Left forelimb (tissue), 1 donor: ENCODE results near the gene KCP.

Source experiments
- DNase-seq: peaks from one replicate; pipeline ENCODE4 v3.0.0-alpha.2; 2018; ENCODE audit warnings: low spot score

The KCP gene

DNA sequence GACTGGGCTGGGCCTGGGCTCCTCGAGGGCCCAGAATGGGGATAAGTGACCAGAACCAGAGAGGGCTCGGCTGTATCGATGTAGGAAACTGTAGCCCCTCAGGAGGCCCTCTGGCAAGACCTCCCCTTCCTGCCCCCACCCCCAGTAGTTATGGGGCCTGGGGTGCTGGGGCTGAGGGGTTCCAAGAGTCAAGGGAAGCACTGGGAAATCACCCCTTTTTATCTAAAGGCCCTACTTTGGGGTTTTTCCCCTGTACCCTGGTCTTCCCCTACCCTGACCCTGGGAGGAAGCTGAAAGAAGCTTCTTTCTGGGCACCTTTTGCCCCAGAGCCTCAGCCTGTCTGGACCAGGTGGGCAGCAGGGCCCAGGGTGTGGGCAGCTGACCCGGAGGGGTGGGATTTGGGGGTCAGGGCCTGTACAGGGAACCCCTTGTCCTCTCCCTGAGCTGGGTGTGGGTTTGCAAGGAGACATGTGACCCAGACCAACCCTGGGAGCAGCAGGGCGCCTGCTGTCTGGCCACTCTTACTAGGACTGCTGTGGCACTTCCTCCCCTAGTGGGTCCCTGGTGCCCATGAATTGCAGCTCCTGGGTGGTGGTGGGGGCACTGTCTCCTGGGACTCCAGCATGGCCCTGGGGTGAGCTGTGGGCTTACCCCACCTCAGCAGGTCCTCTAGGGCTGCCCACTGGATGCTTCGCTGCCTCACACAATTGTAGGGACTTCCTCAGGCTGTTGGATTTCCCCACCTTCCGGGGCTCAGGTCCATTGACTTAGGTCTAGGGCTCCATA lies 28.8 kb upstream of the KCP start:
- no peak for DNase-seq

- DNase-seq = no peak
These were observed 28.1 kb upstream of the KCP start for GRCh38 chr7:128938544-128939074.

- DNase-seq = no peak
These were observed 27.4 kb upstream of the KCP start, which contains the start of gene IRF5 for GRCh38 chr7:128937647-128938543. TSS of gene IRF5 (plus strand) at chr7:128937927. CDS start at chr7:128942082, 4,155 bp downstream.

GRCh38 chr7:128937271-128937646 lies 26.8 kb upstream of the KCP start:
- no peak for DNase-seq

DNA sequence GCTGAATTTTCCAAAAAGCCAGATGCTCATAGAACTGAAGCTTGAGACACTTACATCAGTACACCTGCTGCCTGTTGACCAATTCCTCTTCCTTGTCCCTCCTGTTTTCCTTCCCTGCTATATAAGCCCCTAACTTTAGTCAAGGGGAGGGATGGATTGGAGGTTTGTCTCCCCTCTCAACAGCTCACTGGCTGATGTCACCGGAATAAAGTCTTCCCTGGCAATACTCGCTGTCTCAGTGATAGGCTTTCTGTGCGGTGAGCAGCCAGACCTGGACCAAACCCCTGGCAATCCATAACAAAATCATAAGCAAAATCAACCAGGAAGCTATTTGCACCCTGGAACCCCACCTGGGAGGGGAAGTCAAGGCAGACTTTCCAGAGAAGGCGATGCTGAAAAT lies 26.3 kb upstream of the KCP start:
- DNase-seq = no peak

GRCh38 chr7:128935342-128935730 lies 24.8 kb upstream of the KCP start:
- DNase-seq = no peak

DNA sequence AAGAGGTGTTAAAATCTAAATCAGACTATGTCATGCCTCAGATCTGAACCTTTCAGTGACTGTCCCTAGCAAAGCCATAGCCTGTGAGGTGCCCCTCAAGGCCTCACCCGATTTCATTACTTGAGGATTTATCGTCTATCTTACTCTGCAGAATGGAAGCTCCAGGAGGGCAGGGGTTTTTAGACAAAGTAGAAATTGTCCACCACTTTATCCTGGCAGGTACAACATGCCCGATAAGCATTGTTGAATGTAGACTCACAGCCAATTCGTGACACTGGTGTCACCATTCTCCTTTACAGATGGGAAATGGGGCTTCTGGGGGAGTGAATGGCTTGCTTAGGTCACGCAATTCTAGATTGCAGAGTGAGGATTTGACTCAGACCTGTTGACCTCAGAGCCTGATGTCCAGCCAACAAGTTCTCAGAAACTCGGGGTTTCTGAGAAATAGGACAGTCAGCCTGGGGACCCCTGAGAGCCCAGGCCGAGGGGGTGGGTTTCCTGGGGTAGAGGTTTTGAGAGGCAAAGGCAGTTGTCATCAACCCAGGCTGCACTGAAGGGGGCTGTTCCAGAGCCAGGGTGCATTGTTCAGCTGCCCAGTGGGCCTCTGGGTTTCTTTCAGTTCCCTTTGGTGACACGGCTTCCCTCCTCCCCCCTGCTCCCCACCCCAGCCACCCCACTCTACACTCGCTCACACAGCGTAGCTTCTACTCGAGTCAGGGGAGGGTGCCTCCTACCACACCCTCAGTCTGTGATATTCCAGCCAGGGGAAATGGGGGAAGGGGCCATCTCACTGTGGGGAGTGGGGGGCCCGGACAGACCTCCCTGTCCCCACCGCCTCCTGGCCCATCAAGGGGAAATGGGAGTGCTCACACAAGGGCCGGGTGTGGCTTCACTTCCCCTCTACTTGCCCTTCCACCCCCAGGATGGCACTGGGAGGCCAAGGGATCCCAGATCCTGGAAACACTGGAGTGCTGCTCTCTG lies 24.1 kb upstream of the KCP start:
- DNase-seq = no peak

DNA sequence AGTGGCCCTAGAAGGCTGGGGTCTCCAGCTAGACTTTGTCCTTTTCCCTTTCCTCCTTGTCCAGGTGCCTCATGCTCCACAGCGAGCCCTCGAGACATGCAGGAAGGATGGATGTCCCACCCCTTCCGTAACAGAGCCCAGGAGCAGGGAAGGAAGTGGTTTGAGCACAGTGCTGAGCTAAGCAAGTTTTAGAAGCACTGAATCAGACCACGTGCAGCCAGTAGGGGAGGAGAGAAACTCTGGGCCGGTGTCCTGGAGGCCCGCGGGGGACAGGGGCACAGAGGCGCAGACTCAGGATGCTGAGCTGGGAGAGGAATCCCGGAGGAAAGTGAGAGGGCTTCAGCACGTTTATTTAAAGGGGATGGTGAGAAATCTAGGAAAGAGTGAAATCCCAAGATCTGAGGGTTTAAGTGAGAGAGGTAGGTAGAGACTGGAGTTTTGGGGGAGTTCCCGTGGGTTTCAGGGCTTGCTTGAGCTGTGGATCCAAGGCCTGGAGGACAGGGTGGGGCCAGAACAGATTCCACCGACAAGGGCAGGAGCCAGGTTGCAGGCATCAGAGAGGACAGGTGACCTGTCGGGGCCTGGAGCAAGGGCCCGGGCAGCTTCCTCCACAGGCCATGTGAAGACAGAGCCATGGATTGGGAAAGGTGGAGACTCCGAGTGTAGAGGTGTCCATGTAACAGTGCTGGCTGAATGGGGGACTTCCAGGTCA lies 22.8 kb upstream of the KCP start:
- DNase-seq = no peak

GRCh38 chr7:128932862-128933179 lies 22.3 kb upstream of the KCP start:
- DNase-seq = peak; percentile 45

DNA sequence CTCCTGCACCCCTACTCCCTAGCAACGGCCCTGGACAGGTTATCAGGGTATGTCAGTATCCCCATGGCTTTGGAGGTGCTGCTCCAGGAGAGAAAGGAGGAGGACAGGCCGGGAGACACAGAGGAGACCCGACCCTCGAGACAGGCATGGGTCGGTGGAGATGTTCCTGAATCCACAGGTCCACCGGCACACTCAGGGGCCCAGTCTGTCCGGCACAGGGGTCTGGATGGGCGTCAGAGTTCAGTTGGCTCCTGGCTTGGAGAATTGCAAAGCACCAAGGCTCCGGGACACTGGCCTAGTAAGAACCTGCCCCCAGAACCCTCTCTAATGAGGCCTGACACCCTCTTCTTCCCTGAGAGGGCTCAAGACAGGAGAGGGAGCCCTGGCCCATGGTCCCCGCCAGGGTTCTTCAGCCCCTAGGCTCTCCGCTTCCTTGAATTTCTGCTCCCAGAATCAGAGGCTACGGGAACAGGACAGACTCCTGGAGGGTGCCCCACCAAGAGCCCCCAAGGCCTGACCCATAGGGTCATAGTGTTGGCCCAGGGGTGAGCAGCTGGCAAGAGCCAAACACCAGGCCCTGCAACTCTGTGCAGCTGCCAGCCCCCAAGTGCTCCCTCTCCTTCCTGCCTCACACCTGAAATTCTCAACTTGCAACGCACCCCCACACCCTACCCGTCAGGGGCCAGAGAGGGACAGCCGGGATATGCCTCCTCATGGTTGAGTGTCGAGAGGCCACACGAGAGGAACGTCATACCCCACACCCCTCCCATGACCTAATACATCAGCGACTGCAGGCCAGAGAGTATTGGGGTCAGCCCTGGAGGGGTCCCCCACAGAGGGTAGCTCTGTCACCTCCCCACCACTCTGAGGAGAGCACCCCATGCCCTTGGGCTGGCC lies 21.7 kb upstream of the KCP start:
- DNase-seq = peak; percentile 49

GRCh38 chr7:128931190-128931798 lies 20.8 kb upstream of the KCP start:
- DNase-seq = peak; percentile 55

DNA sequence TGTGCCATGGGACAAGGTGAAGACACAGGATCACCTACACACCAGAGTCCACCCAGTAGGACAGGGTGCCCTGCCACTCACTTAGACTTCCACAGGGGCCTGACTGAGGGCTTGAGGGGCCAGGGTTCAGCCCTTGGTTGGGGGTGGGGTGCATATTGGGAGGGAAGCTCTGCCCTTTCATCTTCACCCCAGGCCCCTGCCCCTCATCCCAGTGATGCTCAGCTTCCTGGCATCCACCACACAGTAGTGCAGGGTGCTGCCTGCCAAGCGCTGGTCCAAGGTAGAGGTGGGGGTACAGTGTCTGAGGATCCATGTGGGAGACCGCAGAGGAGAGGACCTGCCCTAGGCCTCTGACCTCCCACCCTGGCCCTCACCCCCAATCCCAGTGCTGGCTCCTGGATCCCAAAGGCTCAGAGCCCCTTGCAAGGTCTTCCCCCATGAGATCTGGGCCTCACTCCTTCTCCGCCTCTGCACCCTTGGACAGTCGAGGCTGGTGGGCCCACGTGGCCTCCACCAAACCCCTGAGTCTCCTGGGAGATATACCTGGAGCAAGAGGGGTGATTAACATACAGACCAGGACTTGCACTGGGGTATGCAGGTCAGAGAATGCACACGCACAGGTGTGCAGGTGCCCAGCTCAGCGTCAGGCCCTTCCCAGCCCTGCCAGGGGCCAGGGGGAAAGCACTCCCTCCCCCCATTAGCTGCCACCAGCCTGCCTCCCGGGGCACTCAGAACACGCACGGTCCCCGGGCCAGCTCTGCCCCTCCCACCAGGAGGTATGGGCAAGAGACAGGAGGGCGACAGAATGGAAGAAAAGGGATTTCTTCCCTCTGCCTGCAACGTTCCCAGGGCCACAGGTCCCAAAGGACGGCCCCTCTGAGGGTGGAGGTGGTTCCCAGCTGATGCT lies 18.6 kb upstream of the KCP start:
- DNase-seq = peak; percentile 64

- DNase-seq = peak; percentile 50
These were observed 17.8 kb upstream of the KCP start for GRCh38 chr7:128928159-128928813.

DNA sequence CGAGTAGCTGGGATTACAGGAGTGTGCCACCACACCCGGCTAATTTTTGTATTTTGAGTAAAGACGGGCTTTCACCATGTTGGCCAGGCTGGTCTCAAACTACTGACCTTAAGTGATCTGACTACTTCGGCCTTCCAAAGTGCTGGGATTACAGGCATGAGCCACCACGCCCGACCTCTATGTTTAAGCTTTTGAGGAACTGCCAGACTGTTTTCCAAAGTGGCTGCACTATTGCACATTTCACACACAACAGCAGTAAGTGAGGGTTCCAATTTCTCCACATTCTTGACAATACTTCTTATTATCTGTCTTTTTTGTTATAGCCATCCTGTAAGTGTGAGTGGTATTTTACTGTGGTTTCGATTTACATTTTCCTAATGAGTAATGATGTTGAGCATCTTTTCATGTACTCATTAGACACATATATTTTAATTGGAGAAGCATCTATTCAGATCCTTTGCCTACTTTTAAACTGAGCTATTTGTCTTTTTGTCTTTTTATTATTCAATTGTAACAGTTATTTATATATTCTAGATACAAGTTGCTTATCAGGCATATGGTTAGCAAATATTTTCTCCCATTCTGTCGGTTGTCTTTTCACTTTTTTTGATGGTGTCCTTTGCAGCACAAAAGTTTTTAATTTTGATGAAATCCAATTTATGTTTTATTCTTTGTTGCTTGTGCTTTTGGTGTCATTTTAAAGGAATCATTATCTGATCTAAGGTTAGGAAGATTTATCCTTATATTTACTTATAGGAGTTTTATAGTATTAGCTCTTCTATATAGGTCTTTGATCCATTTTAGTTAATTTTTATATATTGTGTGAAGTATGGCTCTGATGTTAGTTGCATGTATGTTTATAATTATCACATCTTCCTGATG lies 14.4 kb upstream of the KCP start:
- no peak for DNase-seq

DNA sequence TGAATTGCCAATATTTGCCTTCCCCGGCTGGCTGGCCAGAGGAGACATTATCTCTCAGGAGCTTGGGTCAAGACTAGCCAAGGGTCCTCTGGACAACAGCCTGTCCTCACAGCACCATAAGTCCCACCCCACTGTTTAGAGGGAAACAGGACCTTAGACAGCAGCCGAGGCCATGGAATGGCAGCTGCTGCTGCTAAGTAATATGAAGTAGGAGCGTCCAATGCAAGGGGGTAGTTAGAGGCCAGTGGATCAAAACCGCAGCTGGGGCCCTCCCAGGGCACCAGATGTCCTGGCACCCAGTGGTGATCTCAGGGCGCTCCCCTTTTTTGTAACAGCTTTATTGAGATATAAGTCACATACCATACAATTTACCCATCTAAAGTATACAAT lies 12.9 kb upstream of the KCP start:
- no peak for DNase-seq

DNA sequence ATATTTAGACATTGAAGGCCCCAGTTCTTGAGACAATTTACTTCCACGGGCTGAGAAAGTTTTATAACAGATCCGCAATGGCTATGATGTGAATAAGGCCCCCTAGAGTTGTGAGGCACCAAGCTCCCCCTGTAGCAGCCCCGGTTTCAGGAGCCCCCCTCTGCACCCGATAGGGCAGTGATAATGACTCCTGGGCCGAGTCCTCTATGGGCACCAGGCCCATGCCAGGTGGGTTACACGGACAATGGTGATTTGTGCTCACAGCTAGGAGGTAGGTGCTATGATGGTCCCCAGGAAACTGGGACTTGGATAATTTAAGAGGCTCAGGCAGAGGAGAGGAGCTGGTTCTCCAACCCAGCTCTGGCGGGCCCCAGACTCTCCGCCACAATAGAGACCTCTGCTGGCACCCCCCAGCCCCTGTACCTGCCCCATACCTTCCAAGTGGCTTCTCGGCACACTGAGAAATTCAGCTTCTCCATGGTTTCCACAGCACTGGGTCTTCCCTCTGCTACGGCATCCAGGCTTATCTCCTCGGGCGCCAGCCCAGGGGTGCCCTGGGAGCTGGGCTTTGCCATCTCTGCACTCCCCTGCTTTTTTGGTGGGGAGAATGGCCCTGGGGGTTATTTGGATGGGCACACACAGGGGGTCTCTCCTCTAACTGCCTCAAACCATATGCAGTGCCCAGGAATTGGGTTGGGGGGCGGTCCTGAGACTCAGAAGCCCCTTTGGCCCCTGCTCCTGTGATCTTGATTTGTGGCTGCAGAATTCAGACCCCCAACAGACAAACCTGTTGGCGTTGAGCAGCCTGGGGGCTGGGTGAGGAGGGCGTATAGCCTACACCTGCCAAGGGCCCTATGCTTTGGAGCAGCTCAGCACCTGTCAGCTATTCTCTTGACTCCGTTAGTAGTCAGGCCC lies 12.2 kb upstream of the KCP start:
- DNase-seq = peak; percentile 31
